HG02970 (cell line): ENCODE measurements around the gene ZNF124.
"Not testable (repeated sequence)": the region's sequence is repeated elsewhere in the genome, so short reads cannot be mapped to it uniquely, and the experiment has no call there.

Experiments
- ATAC-seq: cut with Tn5 transposase; IDR thresholded peaks from one replicate; pipeline ENCODE4 v1.9.1; 2021; ENCODE audit warnings: mild to moderate bottlenecking, moderate library complexity, moderate number of reproducible peaks; ENCODE audit not compliant: unreplicated experiment, low FRiP score

The ZNF124 gene

GRCh38 chr1:247171875-247172563 lies at the start of gene ZNF124:
Gene ZNF124 (minus strand): TSS chr1:247172020. CDS start chr1:247171877, 143 bp downstream.
- peak; percentile 99 for ATAC-seq

- not testable (repeated sequence) for ATAC-seq
These were observed 48.5 kb upstream of the ZNF124 start for GRCh38 chr1:247220280-247220679.

- ATAC-seq, result no peak
These were observed 46.4 kb upstream of the ZNF124 start for GRCh38 chr1:247218121-247218651.

- no peak for ATAC-seq
These were observed 44.4 kb upstream of the ZNF124 start for GRCh38 chr1:247216261-247216660.

- ATAC-seq, result no peak
These were observed 41.1 kb upstream of the ZNF124 start for GRCh38 chr1:247212627-247213617.

GRCh38 chr1:247212012-247212411 lies 40.2 kb upstream of the ZNF124 start:
- peak; percentile 42 for ATAC-seq

- no peak for ATAC-seq
These were observed 39.5 kb upstream of the ZNF124 start for GRCh38 chr1:247211339-247211738.

- peak; percentile 97 for ATAC-seq
These were observed 38.7 kb upstream of the ZNF124 start for GRCh38 chr1:247210376-247211117.

GRCh38 chr1:247210062-247210375 lies 38.2 kb upstream of the ZNF124 start:
- ATAC-seq, result no peak

- ATAC-seq, result no peak
These were observed 37.6 kb upstream of the ZNF124 start for GRCh38 chr1:247209396-247209795.

- ATAC-seq, result no peak
These were observed 32.4 kb upstream of the ZNF124 start for GRCh38 chr1:247204177-247204647.

- ATAC-seq, result no peak
These were observed 27.0 kb upstream of the ZNF124 start for GRCh38 chr1:247198781-247199180.

- ATAC-seq, result no peak
These were observed 22.1 kb upstream of the ZNF124 start for GRCh38 chr1:247193958-247194357.

GRCh38 chr1:247189981-247190798 lies 18.4 kb upstream of the ZNF124 start:
- no peak for ATAC-seq

GRCh38 chr1:247185667-247186066 lies 13.8 kb upstream of the ZNF124 start:
- no peak for ATAC-seq

GRCh38 chr1:247184254-247184653 lies 12.4 kb upstream of the ZNF124 start:
- no peak for ATAC-seq

- no peak for ATAC-seq
These were observed 11.2 kb upstream of the ZNF124 start for GRCh38 chr1:247182994-247183393.

GRCh38 chr1:247180581-247180980 lies 8.8 kb upstream of the ZNF124 start:
- no peak for ATAC-seq

GRCh38 chr1:247177755-247178154 lies 5.9 kb upstream of the ZNF124 start:
- ATAC-seq, result no peak

GRCh38 chr1:247175458-247175857 lies 3.6 kb upstream of the ZNF124 start:
- ATAC-seq, result no peak
